Body of pancreas (tissue), 4 donors: ENCODE measurements around the gene SNRPD3. TPM values are rescaled to one million over a fixed set of nuclear protein-coding genes. Genes with fewer than 3 reads are reported as not detected.
A peak's percentile ranks its signal among the peaks of the same experiment; 100 is the strongest.

Experiments used
- ATAC-seq: fragments of 150-250 bp; one replicate; pipeline ENCODE4 v1.9.1; 2016
- DNase-seq, 4 donors: peaks; one replicate each; pipeline ENCODE4 v3.0.0-alpha.2; 2019
- H3K27ac ChIP-seq, 4 donors: fragments of 200-600 bp; sonication (generic); 1 replicate in 3 of 4; 2 replicates in 1 of 4; pipeline versions ENCODE4 v1.5.1 to v1.6.1; 2016 to 2019; ENCODE audit warnings: mild to moderate bottlenecking in 1 of 4, mixed read lengths in 1 of 4, moderate library complexity in 1 of 4
- H3K27me3 ChIP-seq, 2 donors: fragments of 200-600 bp; sonication (generic); one replicate each; pipeline ENCODE4 v1.6.0; 2016; ENCODE audit warnings: mild to moderate bottlenecking in 1 of 2
- H3K36me3 ChIP-seq, 2 donors: fragments of 200-600 bp; sonication (generic); replicated peaks in 1 of 2; 2 replicates each; pipeline ENCODE4 v1.5.1; 2016; ENCODE audit warnings: low read depth in 2 of 2; ENCODE audit not compliant: insufficient read depth in 1 of 2
- H3K4me1 ChIP-seq: fragments of 200-600 bp; sonication (generic); one replicate; pipeline ENCODE4 v1.6.0; 2016
- H3K4me3 ChIP-seq, 2 donors: fragments of 200-600 bp; sonication (generic); 1 replicate in 1 of 2; 2 replicates in 1 of 2; pipeline ENCODE4 v1.5.1; 2016 to 2019
- H3K9me3 ChIP-seq, 3 donors: fragments of 200-600 bp; sonication (generic); 1 replicate in 2 of 3; 2 replicates in 1 of 3; pipeline ENCODE4 v1.5.1; 2016
- CTCF ChIP-seq, 7 experiments: fragments of 450-650 bp in 4 of 7; fragments of 200-600 bp in 3 of 7; sonication (generic) in 3 of 7; IDR thresholded peaks; one replicate each; pipeline ENCODE4 v1.5.1; 2016 to 2019; ENCODE audit warnings: antibody characterized with exemption in 7 of 7
- POLR2A ChIP-seq, 3 donors: fragments of 450-650 bp; IDR thresholded peaks; one replicate each; pipeline ENCODE4 v1.6.1; 2016; ENCODE audit warnings: antibody characterized with exemption in 3 of 3, mild to moderate bottlenecking in 2 of 3
- WGBS, 2 donors: methylation state at CpG; one replicate each; pipeline ENCODE4 v1.1.5; 2017; 5-methylcytosine and 5-hydroxymethylcytosine counted together
- intact Hi-C: fragments of 100-400 bp; cut with DNase I; formaldehyde crosslinking; loops from one replicate; pipeline ENCODE4 v1.15.1; 2023
- total RNA-seq, 2 donors: library from RNA; depleted of rRNA; stranded (reverse); fragments of >200 nt; gene quantifications; one replicate each; pipeline ENCODE4 v1.1.0, GENCODE V29; 2016

The SNRPD3 gene
- total RNA-seq, 2 donors from 2014 or later: 30.4 to 65.6 TPM

GRCh38 chr22:24585927-24586546 is 30.2 kb downstream of the SNRPD3 start:
- Histone ChIP-seq H3K9me3 (no peaks in the 10 kb centered on the region), H3K27ac (no peak overlapping the region), H3K36me3 (no peaks in the 10 kb centered on the region), H3K4me1 (peaks cover 55% of the 10 kb centered on the region), H3K4me3 (no peak overlapping the region), H3K27me3 (no peaks in the 10 kb centered on the region)
- intact Hi-C loops: no loop called here
- DNase-seq (no peak), ATAC-seq (no peak)
- TF ChIP-seq CTCF (IDR thresholded peaks at IDR 0.05) (no peak), POLR2A (IDR thresholded peaks at IDR 0.05) (no peak)
- WGBS, 2 donors: 93 to 100% methylated on average over 2 to 24 of the region's 24 CpGs

- H3K27me3 ChIP-seq: no peaks in the 10 kb centered on the region
- TF ChIP-seq POLR2A (IDR thresholded peaks at IDR 0.05) (no peak), CTCF (IDR thresholded peaks at IDR 0.05) (no peak)
- H3K27ac ChIP-seq: peak overlapping the region in 3 of 4 donors; percentile 59 to 76 (median 73)
- no peaks in the 10 kb centered on the region for H3K9me3 ChIP-seq
- peaks cover 60% of the 10 kb centered on the region for H3K4me1 ChIP-seq
- WGBS, 2 donors: 72 to 81% methylated on average over 3 to 5 of the region's 5 CpGs
- no peak overlapping the region for H3K4me3 ChIP-seq
- ATAC-seq (no peak), DNase-seq (no peak)
- intact Hi-C loops: no loop called here
- no peaks in the 10 kb centered on the region for H3K36me3 ChIP-seq
These were observed 31.5 kb downstream of the SNRPD3 start for GRCh38 chr22:24587251-24587650.

DNA sequence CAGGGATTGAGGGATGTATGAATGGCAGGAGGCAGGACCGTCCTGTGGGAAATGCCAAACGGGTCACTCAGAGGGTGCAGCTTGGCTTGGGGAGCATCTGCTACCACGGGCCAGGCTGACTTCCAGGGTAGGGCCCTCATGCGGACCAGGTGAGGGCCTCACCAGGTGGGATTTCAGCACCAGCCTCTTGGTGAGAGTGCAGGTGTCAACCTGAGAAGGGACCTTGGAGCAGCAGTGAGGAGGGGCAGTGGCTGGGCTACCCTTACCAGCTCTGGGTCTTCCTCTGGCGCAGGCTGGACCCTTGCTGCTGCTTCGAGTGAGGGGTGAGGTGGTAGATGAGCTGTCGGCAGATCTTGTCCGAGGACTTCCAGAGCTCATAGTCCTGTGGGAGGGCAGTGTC is 32.1 kb downstream of the SNRPD3 start:
- ATAC-seq (no peak), DNase-seq (no peak)
- Histone ChIP-seq H3K9me3 (no peaks in the 10 kb centered on the region), H3K4me1 (peaks cover 61% of the 10 kb centered on the region), H3K36me3 (no peaks in the 10 kb centered on the region), H3K4me3 (no peak overlapping the region), H3K27me3 (no peaks in the 10 kb centered on the region), H3K27ac (peak overlapping the region; percentile 59 to 76 (median 68))
- TF ChIP-seq CTCF (IDR thresholded peaks at IDR 0.05) (no peak), POLR2A (IDR thresholded peaks at IDR 0.05) (no peak)
- intact Hi-C loops: no loop called here
- 55 to 61% methylated on average over 6 to 8 of the region's 8 CpGs for WGBS, 2 donors

GRCh38 chr22:24588381-24588756 is 32.6 kb downstream of the SNRPD3 start:
- WGBS, 2 donors: 38% methylated on average over 13 of the region's 13 CpGs; no CpG with 5 or more reads in 1 of the 2 donors
- Histone ChIP-seq H3K4me1 (peaks cover 61% of the 10 kb centered on the region), H3K9me3 (no peaks in the 10 kb centered on the region), H3K4me3 (no peak overlapping the region), H3K27ac (peak overlapping the region; percentile 59 to 76 (median 68)), H3K36me3 (no peaks in the 10 kb centered on the region), H3K27me3 (no peaks in the 10 kb centered on the region)
- ATAC-seq (peak; percentile 65), DNase-seq (peak; percentile 72 to 86 (median 84))
- TF ChIP-seq POLR2A (IDR thresholded peaks at IDR 0.05): no peak
- no peak for TF ChIP-seq CTCF (IDR thresholded peaks at IDR 0.05)
- intact Hi-C loops: no loop called here
